ENCODE results near the gene SNX7.
A peak's percentile ranks its signal among the peaks of the same experiment; 100 is the strongest.

SNX7 gene

DNA sequence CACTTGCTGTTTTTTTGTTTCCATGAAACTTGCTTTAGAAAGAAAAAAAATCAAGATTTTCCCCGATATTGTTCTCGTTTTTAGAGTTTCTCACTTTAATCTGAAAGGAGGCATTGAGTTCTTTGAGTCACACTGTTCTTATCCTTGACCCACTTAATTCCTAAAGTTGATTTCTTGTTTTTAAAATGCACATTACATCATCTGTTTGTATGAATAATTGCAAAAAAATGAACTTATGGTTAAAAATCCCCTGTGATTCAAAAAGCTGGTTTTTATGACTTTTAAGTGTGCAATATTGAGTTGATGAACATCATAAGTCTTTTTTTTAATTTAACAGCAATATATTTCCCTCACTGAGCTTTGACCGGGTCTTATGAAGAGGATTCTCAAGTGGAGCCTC lies 131.6 kb downstream of the SNX7 start:
- Histone ChIP-seq H3K27ac (ENCODE audit: low read depth, low read length) (no peak overlapping the region), H4K20me1 (ENCODE audit: low read depth, low read length) (no peaks in the 10 kb centered on the region), H3K9me3 (ENCODE audit: insufficient read depth, low read length) (no peaks in the 10 kb centered on the region), H3K9ac (ENCODE audit: low read length) (no peak overlapping the region), H3K36me3 (ENCODE audit: low read length) (no peaks in the 10 kb centered on the region), H3K4me3 (ENCODE audit: insufficient read depth, low read length, poor library complexity, severe bottlenecking) (no peak overlapping the region), H3F3A (ENCODE audit: insufficient read depth) (no peaks in the 10 kb centered on the region), H3K79me2 (ENCODE audit: insufficient read depth, low read length) (no peaks in the 10 kb centered on the region), H3K27me3 (ENCODE audit: low read length) (no peaks in the 10 kb centered on the region), H3K9me2 (replicated peaks; ENCODE audit: insufficient read depth, low read length) (no peaks in the 10 kb centered on the region), H2AFZ (ENCODE audit: low read depth, low read length, severe bottlenecking) (no peak overlapping the region), H3K4me2 (ENCODE audit: low read depth, low read length, poor library complexity, severe bottlenecking) (no peak overlapping the region)
- TF ChIP-seq, protein P1, sequence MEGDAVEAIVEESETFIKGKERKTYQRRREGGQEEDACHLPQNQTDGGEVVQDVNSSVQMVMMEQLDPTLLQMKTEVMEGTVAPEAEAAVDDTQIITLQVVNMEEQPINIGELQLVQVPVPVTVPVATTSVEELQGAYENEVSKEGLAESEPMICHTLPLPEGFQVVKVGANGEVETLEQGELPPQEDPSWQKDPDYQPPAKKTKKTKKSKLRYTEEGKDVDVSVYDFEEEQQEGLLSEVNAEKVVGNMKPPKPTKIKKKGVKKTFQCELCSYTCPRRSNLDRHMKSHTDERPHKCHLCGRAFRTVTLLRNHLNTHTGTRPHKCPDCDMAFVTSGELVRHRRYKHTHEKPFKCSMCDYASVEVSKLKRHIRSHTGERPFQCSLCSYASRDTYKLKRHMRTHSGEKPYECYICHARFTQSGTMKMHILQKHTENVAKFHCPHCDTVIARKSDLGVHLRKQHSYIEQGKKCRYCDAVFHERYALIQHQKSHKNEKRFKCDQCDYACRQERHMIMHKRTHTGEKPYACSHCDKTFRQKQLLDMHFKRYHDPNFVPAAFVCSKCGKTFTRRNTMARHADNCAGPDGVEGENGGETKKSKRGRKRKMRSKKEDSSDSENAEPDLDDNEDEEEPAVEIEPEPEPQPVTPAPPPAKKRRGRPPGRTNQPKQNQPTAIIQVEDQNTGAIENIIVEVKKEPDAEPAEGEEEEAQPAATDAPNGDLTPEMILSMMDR (IDR thresholded peaks at IDR 0.05; ENCODE audit: insufficient read depth, low read length, poor library complexity, severe bottlenecking) = no peak
- TF ChIP-seq EZH2phosphoT487 (conservative IDR thresholded peaks at IDR 0.05; ENCODE audit: low read length) = no peak

DNA sequence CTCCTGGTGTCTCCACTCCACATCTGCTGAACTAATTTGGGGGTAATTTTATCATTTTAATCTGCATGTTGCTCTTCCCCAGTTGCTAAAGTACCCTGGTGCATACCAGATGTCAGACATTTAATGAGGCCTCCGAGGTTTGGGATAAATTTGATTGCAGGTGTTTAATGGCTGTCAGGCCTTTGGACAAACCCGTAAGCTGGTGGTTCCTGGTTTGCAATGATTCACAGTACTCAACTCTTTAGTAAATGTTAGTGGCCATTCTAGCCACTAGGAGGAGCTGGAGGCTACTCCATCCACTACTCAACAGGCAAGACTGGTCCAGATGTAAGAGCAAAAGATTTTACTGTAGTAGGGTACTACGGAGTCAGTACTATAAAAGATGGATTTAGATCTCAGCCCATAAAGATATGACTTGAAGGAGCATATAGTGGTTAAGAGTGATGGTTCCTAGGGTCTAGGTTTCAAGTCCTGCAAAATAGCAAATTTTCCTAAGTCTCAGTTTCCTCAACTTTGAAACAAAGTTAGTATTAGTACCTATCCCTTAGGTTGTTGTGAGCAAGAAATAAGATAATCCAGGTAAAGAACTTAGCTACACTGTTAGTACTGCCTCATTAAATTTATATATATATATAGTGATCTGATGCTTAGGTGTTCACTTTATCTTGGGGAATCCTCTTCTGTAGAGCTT lies 132.8 kb downstream of the SNX7 start:
- H3K9ac ChIP-seq (ENCODE audit: low read length) = no peak overlapping the region
- no peaks in the 10 kb centered on the region for H3F3A ChIP-seq (ENCODE audit: insufficient read depth)
- no peaks in the 10 kb centered on the region for H3K9me2 ChIP-seq (replicated peaks; ENCODE audit: insufficient read depth, low read length)
- H3K4me3 ChIP-seq (ENCODE audit: insufficient read depth, low read length, poor library complexity, severe bottlenecking) = no peak overlapping the region
- no peaks in the 10 kb centered on the region for H3K27me3 ChIP-seq (ENCODE audit: low read length)
- H4K20me1 ChIP-seq (ENCODE audit: low read depth, low read length) = no peaks in the 10 kb centered on the region
- no peak overlapping the region for H3K4me2 ChIP-seq (ENCODE audit: low read depth, low read length, poor library complexity, severe bottlenecking)
- H3K36me3 ChIP-seq (ENCODE audit: low read length) = no peaks in the 10 kb centered on the region
- no peaks in the 10 kb centered on the region for H3K9me3 ChIP-seq (ENCODE audit: insufficient read depth, low read length)
- no peak overlapping the region for H2AFZ ChIP-seq (ENCODE audit: low read depth, low read length, severe bottlenecking)
- TF ChIP-seq, protein P1 (IDR thresholded peaks at IDR 0.05; ENCODE audit: insufficient read depth, low read length, poor library complexity, severe bottlenecking) = peak; percentile 54
- no peak for TF ChIP-seq EZH2phosphoT487 (conservative IDR thresholded peaks at IDR 0.05; ENCODE audit: low read length)
- no peaks in the 10 kb centered on the region for H3K79me2 ChIP-seq (ENCODE audit: insufficient read depth, low read length)
- no peak overlapping the region for H3K27ac ChIP-seq (ENCODE audit: low read depth, low read length)

DNA sequence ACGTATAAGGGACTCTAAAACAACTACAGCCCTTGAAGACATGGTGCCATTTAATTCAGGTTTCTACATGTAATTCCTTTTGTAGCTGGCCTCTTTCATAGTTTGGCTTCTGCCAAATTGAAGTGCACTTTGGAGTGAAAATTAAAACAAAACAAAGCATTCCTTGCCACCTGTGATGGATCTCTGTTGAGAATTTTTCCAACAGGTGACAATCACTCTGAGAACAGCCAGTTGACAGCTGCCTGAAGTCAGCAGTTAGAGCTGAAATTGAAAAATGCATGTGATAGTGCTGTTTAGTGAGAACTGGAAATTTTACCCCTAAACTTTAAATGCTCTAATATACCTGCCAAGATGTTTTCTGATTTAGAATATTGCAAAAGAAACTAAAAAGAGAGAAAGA lies 134.5 kb downstream of the SNX7 start:
- Histone ChIP-seq H3K9me2 (replicated peaks; ENCODE audit: insufficient read depth, low read length) (no peaks in the 10 kb centered on the region), H3K27ac (ENCODE audit: low read depth, low read length) (no peak overlapping the region), H3K4me3 (ENCODE audit: insufficient read depth, low read length, poor library complexity, severe bottlenecking) (no peak overlapping the region), H3F3A (ENCODE audit: insufficient read depth) (no peaks in the 10 kb centered on the region), H3K9ac (ENCODE audit: low read length) (no peak overlapping the region), H3K4me2 (ENCODE audit: low read depth, low read length, poor library complexity, severe bottlenecking) (no peak overlapping the region), H2AFZ (ENCODE audit: low read depth, low read length, severe bottlenecking) (no peak overlapping the region), H3K27me3 (ENCODE audit: low read length) (no peaks in the 10 kb centered on the region), H3K9me3 (ENCODE audit: insufficient read depth, low read length) (no peaks in the 10 kb centered on the region), H4K20me1 (ENCODE audit: low read depth, low read length) (no peaks in the 10 kb centered on the region), H3K79me2 (ENCODE audit: insufficient read depth, low read length) (no peaks in the 10 kb centered on the region), H3K36me3 (ENCODE audit: low read length) (no peaks in the 10 kb centered on the region)
- TF ChIP-seq, protein P1 (IDR thresholded peaks at IDR 0.05; ENCODE audit: insufficient read depth, low read length, poor library complexity, severe bottlenecking) = no peak
- no peak for TF ChIP-seq EZH2phosphoT487 (conservative IDR thresholded peaks at IDR 0.05; ENCODE audit: low read length)

Data from SU-DHL-6 (cell line).